Upper lobe of left lung (tissue), 6 donors: Measurements from ENCODE around the gene ATP2B1. TPM values are rescaled to one million over a fixed set of nuclear protein-coding genes. Genes with fewer than 3 reads are reported as not detected.
"Not testable (repeated sequence)": the region's sequence is repeated elsewhere in the genome, so short reads cannot be mapped to it uniquely, and the experiment has no call there.

Source experiments
- ATAC-seq, 2 donors: fragments of 200-7000 bp; cut with Tn5 transposase; one replicate each; pipeline ENCODE4 v1.9.1; 2022; ENCODE audit warnings: mild to moderate bottlenecking in 2 of 2, moderate library complexity in 2 of 2; ENCODE audit not compliant: low FRiP score in 2 of 2
- DNase-seq, 2 donors: peaks; one replicate each; pipeline ENCODE4 v3.0.0-alpha.2; 2019 to 2020
- H3K27ac ChIP-seq, 4 donors: fragments of 200-600 bp; sonication (generic); one replicate each; pipeline ENCODE4 v1.5.1; 2016 to 2019
- H3K27me3 ChIP-seq, 4 donors: fragments of 200-600 bp; sonication (generic); one replicate each; pipeline ENCODE4 v1.5.1; 2017 to 2019
- H3K36me3 ChIP-seq, 4 donors: fragments of 200-600 bp; sonication (generic); one replicate each; pipeline ENCODE4 v1.5.1; 2016 to 2019
- H3K4me1 ChIP-seq, 4 donors: fragments of 200-600 bp; sonication (generic); one replicate each; pipeline ENCODE4 v1.5.1; 2018 to 2019
- H3K4me3 ChIP-seq, 4 donors: fragments of 200-600 bp; sonication (generic); one replicate each; pipeline ENCODE4 v1.5.1; 2017 to 2019; ENCODE audit warnings: mild to moderate bottlenecking in 2 of 4, moderate library complexity in 1 of 4
- H3K9me3 ChIP-seq, 4 donors: fragments of 200-600 bp; sonication (generic); one replicate each; pipeline ENCODE4 v1.5.1; 2018 to 2019
- CTCF ChIP-seq, 6 experiments: fragments of 450-650 bp in 4 of 6; fragments of 200-600 bp in 2 of 6; sonication (generic) in 2 of 6; IDR thresholded peaks; one replicate each; pipeline ENCODE4 v1.5.1; 2016 to 2019; ENCODE audit warnings: antibody characterized with exemption in 6 of 6
- EP300 ChIP-seq, 4 donors: sonication (generic); formaldehyde crosslinking; IDR thresholded peaks; one replicate each; pipeline ENCODE4 v1.5.1; 2017; ENCODE audit warnings: antibody characterized with exemption in 4 of 4, control low read depth in 2 of 4
- POLR2A ChIP-seq, 4 donors: fragments of 450-650 bp; IDR thresholded peaks; one replicate each; pipeline ENCODE4 v1.5.1; 2016 to 2017; ENCODE audit warnings: antibody characterized with exemption in 4 of 4, mild to moderate bottlenecking in 2 of 4
- POLR2AphosphoS5 ChIP-seq, 2 donors: sonication (generic); formaldehyde crosslinking; IDR thresholded peaks; one replicate each; pipeline ENCODE4 v1.5.1; 2017; ENCODE audit warnings: antibody characterized with exemption in 2 of 2
- WGBS, 2 donors: methylation state at CpG; one replicate each; pipeline ENCODE4 v1.1.5; 2017 to 2018; 5-methylcytosine and 5-hydroxymethylcytosine counted together
- total RNA-seq, 6 donors: library from RNA; depleted of rRNA in 4 of 6; stranded (reverse); fragments of >200 nt in 4 of 6; gene quantifications; one replicate each; pipeline versions ENCODE4 v1.1.0 to v1.2.1, GENCODE V29; 2016 to 2021
- donor health status: DM: no; HTN: no; CAD: no; lungs with moderate emphysema.
- donor health status: DM: no; HTN: yes; CAD: no; lungs with severe emphysema.

The ATP2B1 gene
- total RNA-seq, 6 donors from 2014 or later, result 15.2 to 50.0 (median 36.3) TPM

GRCh38 chr12:89698607-89699006 lies 10.0 kb downstream of the ATP2B1 start:
- H3K36me3 ChIP-seq, result no peaks in the 10 kb centered on the region
- no peak for ATAC-seq
- H3K27me3 ChIP-seq, result no peaks in the 10 kb centered on the region
- TF ChIP-seq EP300 (IDR thresholded peaks at IDR 0.05) (no peak), CTCF (IDR thresholded peaks at IDR 0.05) (no peak), POLR2A (IDR thresholded peaks at IDR 0.05) (no peak)
- H3K4me3 ChIP-seq, result no peak overlapping the region
- peaks cover 3 to 16% (median 6%) of the 10 kb centered on the region in 4 donors for H3K4me1 ChIP-seq
- no peak for DNase-seq
- H3K27ac ChIP-seq, result no peak overlapping the region
- H3K9me3 ChIP-seq, result no peaks in the 10 kb centered on the region
- 81 to 89% methylated on average over 2 of the region's 2 CpGs for WGBS, 2 donors

GRCh38 chr12:89697728-89698127 lies 10.9 kb downstream of the ATP2B1 start:
- H3K27ac ChIP-seq, ATAC-seq, H3K36me3 ChIP-seq, H3K4me3 ChIP-seq, H3K27me3 ChIP-seq, DNase-seq, H3K9me3 ChIP-seq: not testable (repeated sequence)
- peaks cover 10 to 25% (median 13%) of the 10 kb centered on the region in 4 donors for H3K4me1 ChIP-seq
- 94 to 96% methylated on average over 10 of the region's 10 CpGs for WGBS, 2 donors

GRCh38 chr12:89697296-89697695 lies 11.3 kb downstream of the ATP2B1 start:
- H3K36me3 ChIP-seq, result no peaks in the 10 kb centered on the region
- H3K27ac ChIP-seq, result no peak overlapping the region
- H3K9me3 ChIP-seq, result no peaks in the 10 kb centered on the region
- DNase-seq, result no peak
- no peak for TF ChIP-seq POLR2A (IDR thresholded peaks at IDR 0.05)
- no peak for TF ChIP-seq POLR2AphosphoS5 (IDR thresholded peaks at IDR 0.05)
- TF ChIP-seq EP300 (IDR thresholded peaks at IDR 0.05), result no peak
- no peak for TF ChIP-seq CTCF (IDR thresholded peaks at IDR 0.05)
- H3K4me1 ChIP-seq, result peaks cover 10 to 25% (median 15%) of the 10 kb centered on the region in 4 donors
- no peak overlapping the region for H3K4me3 ChIP-seq
- peak in 1 of 2 donors; percentile 33 for ATAC-seq
- H3K27me3 ChIP-seq, result no peaks in the 10 kb centered on the region

- 83 to 96% methylated on average over 1 of the region's 1 CpG for WGBS, 2 donors
- H3K4me1 ChIP-seq, result peaks cover 13 to 25% (median 19%) of the 10 kb centered on the region in 4 donors
- TF ChIP-seq POLR2AphosphoS5 (IDR thresholded peaks at IDR 0.05) (no peak), CTCF (IDR thresholded peaks at IDR 0.05) (no peak), POLR2A (IDR thresholded peaks at IDR 0.05) (no peak), EP300 (IDR thresholded peaks at IDR 0.05) (no peak)
- no peak overlapping the region for H3K4me3 ChIP-seq
- no peaks in the 10 kb centered on the region for H3K27me3 ChIP-seq
- DNase-seq, result no peak
- no peak overlapping the region for H3K27ac ChIP-seq
- ATAC-seq, result no peak
- H3K9me3 ChIP-seq, result no peaks in the 10 kb centered on the region
- no peaks in the 10 kb centered on the region for H3K36me3 ChIP-seq
Observed at GRCh38 chr12:89695830-89696229, 12.8 kb downstream of the ATP2B1 start.

GRCh38 chr12:89695100-89695499 lies 13.5 kb downstream of the ATP2B1 start:
- H3K4me1 ChIP-seq, result peaks cover 13 to 22% (median 18%) of the 10 kb centered on the region in 4 donors
- 95 to 98% methylated on average over 2 of the region's 2 CpGs for WGBS, 2 donors
- peak in 1 of 2 donors; percentile 46 for ATAC-seq

More at GRCh38 chr12:89695100-89695499, 13.5 kb downstream of the ATP2B1 start:
- H3K27ac ChIP-seq, result no peak overlapping the region
- DNase-seq, result no peak
- no peak overlapping the region for H3K4me3 ChIP-seq
- H3K27me3 ChIP-seq, result no peaks in the 10 kb centered on the region
- H3K36me3 ChIP-seq, result no peaks in the 10 kb centered on the region
- no peaks in the 10 kb centered on the region for H3K9me3 ChIP-seq
- TF ChIP-seq CTCF (IDR thresholded peaks at IDR 0.05) (no peak), EP300 (IDR thresholded peaks at IDR 0.05) (no peak), POLR2AphosphoS5 (IDR thresholded peaks at IDR 0.05) (no peak), POLR2A (IDR thresholded peaks at IDR 0.05) (no peak)
